Measurements from ENCODE around the gene IL13RA2. TPM values are rescaled to one million over a fixed set of nuclear protein-coding genes. Genes with fewer than 3 reads are reported as not detected.
A peak's percentile ranks its signal among the peaks of the same experiment; 100 is the strongest.

The IL13RA2 gene
- total RNA-seq, 1 donor from 2014 or later: not detected

GRCh38 chrX:114997779-114998178 lies 19.6 kb downstream of the IL13RA2 start:
- DNase-seq (ENCODE audit: low spot score): no peak

GRCh38 chrX:114985967-114986592 lies 31.3 kb downstream of the IL13RA2 start:
- DNase-seq (ENCODE audit: low spot score): no peak

- DNase-seq (ENCODE audit: low spot score): no peak
Measured at GRCh38 chrX:114976292-114976691, 41.1 kb downstream of the IL13RA2 start.

GRCh38 chrX:114973013-114973412 lies 44.4 kb downstream of the IL13RA2 start:
- DNase-seq (ENCODE audit: low spot score): no peak

- no peak for DNase-seq (ENCODE audit: low spot score)
Measured at GRCh38 chrX:114970806-114971205, 46.6 kb downstream of the IL13RA2 start.

- no peak for DNase-seq (ENCODE audit: low spot score)
Measured at GRCh38 chrX:114964374-114964773, 53.0 kb downstream of the IL13RA2 start.

GRCh38 chrX:114962209-114962608 lies 55.2 kb downstream of the IL13RA2 start:
- DNase-seq (ENCODE audit: low spot score): no peak

- DNase-seq (ENCODE audit: low spot score): peak; percentile 8
Measured at GRCh38 chrX:114959729-114960128, 57.7 kb downstream of the IL13RA2 start.

Other genes with a start within 250 kb of the IL13RA2 start
- 1.4 TPM for gene RBMXL3, start 171.8 kb upstream of the IL13RA2 start, total RNA-seq (ENCODE audit: insufficient read depth, low replicate concordance)
- 28.9 TPM for gene LRCH2, start 216.5 kb upstream of the IL13RA2 start, total RNA-seq (ENCODE audit: insufficient read depth, low replicate concordance)

Data from umbilical cord (tissue), 2 donors.